Gastrocnemius medialis (tissue), 4 donors: ENCODE data around the gene MLANA.

ENCODE experiments used
- CTCF ChIP-seq, 5 experiments: fragments of 450-650 bp in 3 of 5; fragments of 200-600 bp in 2 of 5; sonication (generic) in 2 of 5; IDR thresholded peaks in 4 of 5; conservative IDR thresholded peaks in 1 of 5; 1 replicate in 4 of 5; 2 replicates in 1 of 5; pipeline ENCODE4 v1.5.1; 2016 to 2019; ENCODE audit warnings: antibody characterized with exemption in 5 of 5, mild to moderate bottlenecking in 3 of 5, moderate library complexity in 3 of 5
- POLR2A ChIP-seq, 2 donors: fragments of 450-650 bp; IDR thresholded peaks; one replicate each; pipeline ENCODE4 v1.6.1; 2017; ENCODE audit warnings: antibody characterized with exemption in 2 of 2, mild to moderate bottlenecking in 2 of 2, moderate library complexity in 2 of 2

- no peak for TF ChIP-seq POLR2A (IDR thresholded peaks at IDR 0.05)
- TF ChIP-seq CTCF (IDR thresholded peaks at IDR 0.05 in 4 of 5, conservative IDR thresholded peaks at IDR 0.05 in 1 of 5), result no peak
These were observed 18.2 kb upstream of the MLANA start for GRCh38 chr9:5872511-5872910.
